H9 (cell line): Measurements from ENCODE around the gene DDX51. TPM values are rescaled to one million over a fixed set of nuclear protein-coding genes. Genes with fewer than 3 reads are reported as not detected.

Source experiments
- DNase-seq: peaks from one replicate; pipeline ENCODE4 v3.0.0-alpha.2; 2017
- H2AFZ ChIP-seq: one replicate; pipeline ENCODE4 v1.6.1; 2013; ENCODE audit warnings: mild to moderate bottlenecking, low read length, control low read depth, moderate library complexity
- H2AK5ac ChIP-seq: 2 replicates; pipeline ENCODE4 v1.6.1; 2013; ENCODE audit warnings: low read length, control low read depth, mixed read lengths; ENCODE audit not compliant: insufficient read length
- H2BK120ac ChIP-seq: one replicate; pipeline ENCODE4 v1.6.1; 2013; ENCODE audit warnings: low read depth, mild to moderate bottlenecking, low read length, control low read depth, inconsistent platforms; ENCODE audit not compliant: poor library complexity, severe bottlenecking
- H2BK12ac ChIP-seq: 2 replicates; pipeline ENCODE4 v1.6.1; 2013; ENCODE audit warnings: low read length, control low read depth, mixed read lengths, low read depth; ENCODE audit not compliant: insufficient read length
- H2BK15ac ChIP-seq: 2 replicates; pipeline ENCODE4 v1.6.1; 2013; ENCODE audit warnings: low read depth, low read length, control low read depth
- H2BK20ac ChIP-seq: one replicate; pipeline ENCODE4 v1.6.1; 2013; ENCODE audit warnings: low read depth, mild to moderate bottlenecking, low read length, control low read depth, inconsistent platforms; ENCODE audit not compliant: poor library complexity, severe bottlenecking
- H2BK5ac ChIP-seq: 2 replicates; pipeline ENCODE4 v1.6.1; 2013; ENCODE audit warnings: low read length, control low read depth, mixed read lengths; ENCODE audit not compliant: insufficient read length
- H3K14ac ChIP-seq: 2 replicates; pipeline ENCODE4 v1.6.1; 2013; ENCODE audit warnings: low read length, control low read depth; ENCODE audit not compliant: insufficient read depth
- H3K18ac ChIP-seq: 2 replicates; pipeline ENCODE4 v1.6.1; 2013; ENCODE audit warnings: low read depth, mild to moderate bottlenecking, mixed read lengths, low read length, control low read depth; ENCODE audit not compliant: insufficient read length
- H3K23ac ChIP-seq: 2 replicates; pipeline ENCODE4 v1.6.1; 2013; ENCODE audit warnings: low read length, control low read depth, mixed read lengths, low read depth; ENCODE audit not compliant: insufficient read length
- H3K23me2 ChIP-seq: 2 replicates; pipeline ENCODE4 v1.6.1; 2013; ENCODE audit warnings: low read depth, mild to moderate bottlenecking, mixed read lengths, low read length, control low read depth; ENCODE audit not compliant: insufficient read length, poor library complexity, severe bottlenecking
- H3K27ac ChIP-seq: 2 replicates; pipeline ENCODE4 v1.5.1; 2013; ENCODE audit warnings: low read length, control low read depth, mixed read lengths, low read depth; ENCODE audit not compliant: insufficient read length
- H3K27me3 ChIP-seq: 2 replicates; pipeline ENCODE4 v1.6.1; 2013; ENCODE audit warnings: low read length, control low read depth, inconsistent platforms; ENCODE audit not compliant: insufficient read depth
- H3K4ac ChIP-seq: 2 replicates; pipeline ENCODE4 v1.6.1; 2013; ENCODE audit warnings: low read depth, mild to moderate bottlenecking, control low read depth, inconsistent platforms, low read length, moderate library complexity
- H3K4me1 ChIP-seq: 2 replicates; pipeline ENCODE4 v1.6.1; 2013; ENCODE audit warnings: low read length, control low read depth, inconsistent platforms; ENCODE audit not compliant: insufficient read depth
- H3K4me2 ChIP-seq: 2 replicates; pipeline ENCODE4 v1.6.1; 2013; ENCODE audit warnings: low read length, control low read depth, mixed read lengths; ENCODE audit not compliant: insufficient read length, insufficient read depth
- H3K56ac ChIP-seq: 2 replicates; pipeline ENCODE4 v1.6.1; 2013; ENCODE audit warnings: low read depth, mild to moderate bottlenecking, mixed read lengths, low read length, control low read depth; ENCODE audit not compliant: insufficient read length
- H3K79me1 ChIP-seq: 2 replicates; pipeline ENCODE4 v1.6.1; 2013; ENCODE audit warnings: low read depth, mild to moderate bottlenecking, moderate library complexity, low read length, control low read depth, inconsistent platforms; ENCODE audit not compliant: insufficient read depth, poor library complexity, severe bottlenecking
- H3K79me2 ChIP-seq: 2 replicates; pipeline ENCODE4 v1.6.1; 2013; ENCODE audit warnings: low read length, control low read depth, inconsistent platforms; ENCODE audit not compliant: insufficient read depth
- H3K9ac ChIP-seq: 2 replicates; pipeline ENCODE4 v1.6.1; 2013; ENCODE audit warnings: low read length, control low read depth, mixed read lengths; ENCODE audit not compliant: insufficient read length; ENCODE audit errors: extremely low read depth
- H3K9me3 ChIP-seq: one replicate; pipeline ENCODE4 v1.6.1; 2013; ENCODE audit warnings: low read depth, low read length, inconsistent platforms; ENCODE audit not compliant: control insufficient read depth
- H3T11ph ChIP-seq: one replicate; pipeline ENCODE4 v1.6.1; 2013; ENCODE audit warnings: mild to moderate bottlenecking, low read length, control low read depth, inconsistent platforms
- H4K20me1 ChIP-seq: one replicate; pipeline ENCODE4 v1.6.1; 2013; ENCODE audit not compliant: control insufficient read depth, insufficient read length, insufficient read depth
- H4K5ac ChIP-seq: 2 replicates; pipeline ENCODE4 v1.6.1; 2013; ENCODE audit warnings: low read depth, mild to moderate bottlenecking, mixed read lengths, low read length, control low read depth; ENCODE audit not compliant: insufficient read length
- H4K8ac ChIP-seq: replicated peaks from 2 replicates; pipeline ENCODE4 v1.6.1; 2013; ENCODE audit warnings: low read length, control low read depth, mixed read lengths, low read depth; ENCODE audit not compliant: insufficient read length
- H4K91ac ChIP-seq: 2 replicates; pipeline ENCODE4 v1.6.1; 2013; ENCODE audit warnings: low read depth, mild to moderate bottlenecking, moderate library complexity, mixed read lengths, low read length, control low read depth; ENCODE audit not compliant: insufficient read length
- H3K27ac Mint-ChIP-seq, 3 experiments: 2 replicates in 2 of 3; 3 replicates in 1 of 3; pipeline ENCODE4 v1.8.0; 2020 to 2021; ENCODE audit warnings: mixed read lengths in 3 of 3, mild to moderate bottlenecking in 1 of 3, moderate library complexity in 1 of 3
- H3K27me3 Mint-ChIP-seq: 2 replicates; pipeline ENCODE4 v1.8.0; 2021; ENCODE audit warnings: low read depth, mild to moderate bottlenecking, moderate library complexity, mixed read lengths
- H3K36me3 Mint-ChIP-seq, 3 experiments: 2 replicates in 2 of 3; 3 replicates in 1 of 3; pipeline ENCODE4 v1.8.0; 2020 to 2021; ENCODE audit warnings: low read depth in 3 of 3, mixed read lengths in 3 of 3; ENCODE audit not compliant: insufficient read depth in 1 of 3
- H3K4me1 Mint-ChIP-seq, 2 experiments: 2 replicates each; pipeline ENCODE4 v1.8.0; 2020; ENCODE audit warnings: mixed read lengths in 2 of 2
- H3K4me3 Mint-ChIP-seq, 2 experiments: 2 replicates in 1 of 2; 3 replicates in 1 of 2; pipeline ENCODE4 v1.8.0; 2020 to 2021; ENCODE audit warnings: mild to moderate bottlenecking in 2 of 2, mixed read lengths in 2 of 2, moderate library complexity in 1 of 2
- H3K9me3 Mint-ChIP-seq, 2 experiments: 2 replicates in 1 of 2; 3 replicates in 1 of 2; pipeline ENCODE4 v1.8.0; 2020; ENCODE audit warnings: mild to moderate bottlenecking in 2 of 2, mixed read lengths in 2 of 2, moderate library complexity in 1 of 2
- WGBS: extraction: QIAGEN DNeasy Blood & Tissue Kit; methylation state at CpG from one replicate; pipeline ENCODE4 v1.1.7; 2013; ENCODE audit warnings: missing lambda C conversion rate, low lambda C conversion rate, mixed read lengths; ENCODE audit not compliant: insufficient read length; ENCODE audit errors: extremely low coverage; 5-methylcytosine and 5-hydroxymethylcytosine counted together
- total RNA-seq: library from RNA; stranded (reverse); gene quantifications from 2 replicates; pipeline ENCODE4 v1.2.1, GENCODE V29; 2021
- TF ChIP-seq, protein P1 (sequence below): fragments of 200-600 bp; sonication (generic); conservative IDR thresholded peaks from 3 replicates; pipeline ENCODE4 v1.8.0; 2021; ENCODE audit warnings: antibody characterized with exemption, mild to moderate bottlenecking

The DDX51 gene
- total RNA-seq, 1 experiment from 2014 or later = 37.9 TPM

DNA sequence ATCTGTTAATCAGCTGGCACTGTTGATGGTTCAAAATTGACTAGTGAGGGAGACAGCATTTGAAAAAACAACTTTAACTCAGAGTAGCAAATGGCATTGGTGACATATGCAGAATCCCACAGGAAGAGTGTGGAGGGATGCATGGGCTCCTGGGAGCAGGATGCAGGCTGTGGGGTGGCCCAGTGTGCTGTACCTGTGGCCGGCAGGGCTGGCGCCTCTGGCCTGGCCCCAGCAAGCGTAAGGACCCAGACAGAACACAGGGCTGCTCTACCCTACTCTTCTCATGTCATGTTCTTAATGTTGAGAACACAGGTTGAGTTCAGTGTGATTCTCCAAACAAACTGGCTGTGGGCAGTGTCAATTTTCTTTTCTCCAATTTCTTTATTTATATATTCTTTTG is 33.4 kb downstream of the DDX51 start:
- no peaks in the 10 kb centered on the region for H3K9me3 ChIP-seq
- Mint-ChIP-seq H3K4me3 (no peak overlapping the region), H3K27ac (no peak overlapping the region), H3K9me3 (no peaks in the 10 kb centered on the region), H3K36me3 (peaks cover 24 to 52% (median 40%) of the 10 kb centered on the region in 3 experiments; a peak in 6 of 7 replicates), H3K4me1 (peaks cover 0 to 12% of the 10 kb centered on the region in 2 experiments; a peak in 3 of 4 replicates), H3K27me3 (no peaks in the 10 kb centered on the region)
- H2AK5ac ChIP-seq = no peak overlapping the region
- no CpG with 5 or more reads among the region's 3 CpGs for WGBS
- H3K14ac ChIP-seq = no peak overlapping the region
- no peak overlapping the region for H4K8ac ChIP-seq
- H2AFZ ChIP-seq = no peak overlapping the region
- H3K23ac ChIP-seq = no peak overlapping the region
- no peak overlapping the region for H3K4ac ChIP-seq
- H3K56ac ChIP-seq = no peak overlapping the region
- no peak overlapping the region for H3K4me2 ChIP-seq
- H3K4me1 ChIP-seq = no peaks in the 10 kb centered on the region
- H3K9ac ChIP-seq = no peak overlapping the region
- H2BK15ac ChIP-seq = no peak overlapping the region
- H2BK120ac ChIP-seq = no peak overlapping the region
- H3K27ac ChIP-seq = no peak overlapping the region
- H3K18ac ChIP-seq = no peak overlapping the region
- no peaks in the 10 kb centered on the region for H4K20me1 ChIP-seq
- H3K79me2 ChIP-seq = no peaks in the 10 kb centered on the region
- TF ChIP-seq, protein P1, sequence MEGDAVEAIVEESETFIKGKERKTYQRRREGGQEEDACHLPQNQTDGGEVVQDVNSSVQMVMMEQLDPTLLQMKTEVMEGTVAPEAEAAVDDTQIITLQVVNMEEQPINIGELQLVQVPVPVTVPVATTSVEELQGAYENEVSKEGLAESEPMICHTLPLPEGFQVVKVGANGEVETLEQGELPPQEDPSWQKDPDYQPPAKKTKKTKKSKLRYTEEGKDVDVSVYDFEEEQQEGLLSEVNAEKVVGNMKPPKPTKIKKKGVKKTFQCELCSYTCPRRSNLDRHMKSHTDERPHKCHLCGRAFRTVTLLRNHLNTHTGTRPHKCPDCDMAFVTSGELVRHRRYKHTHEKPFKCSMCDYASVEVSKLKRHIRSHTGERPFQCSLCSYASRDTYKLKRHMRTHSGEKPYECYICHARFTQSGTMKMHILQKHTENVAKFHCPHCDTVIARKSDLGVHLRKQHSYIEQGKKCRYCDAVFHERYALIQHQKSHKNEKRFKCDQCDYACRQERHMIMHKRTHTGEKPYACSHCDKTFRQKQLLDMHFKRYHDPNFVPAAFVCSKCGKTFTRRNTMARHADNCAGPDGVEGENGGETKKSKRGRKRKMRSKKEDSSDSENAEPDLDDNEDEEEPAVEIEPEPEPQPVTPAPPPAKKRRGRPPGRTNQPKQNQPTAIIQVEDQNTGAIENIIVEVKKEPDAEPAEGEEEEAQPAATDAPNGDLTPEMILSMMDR = no peak
- H2BK12ac ChIP-seq = no peak overlapping the region
- H4K5ac ChIP-seq = no peak overlapping the region
- no peaks in the 10 kb centered on the region for H3K79me1 ChIP-seq
- H2BK5ac ChIP-seq = no peak overlapping the region
- H3T11ph ChIP-seq = no peak overlapping the region
- no peaks in the 10 kb centered on the region for H3K23me2 ChIP-seq
- no peak overlapping the region for H2BK20ac ChIP-seq
- no peaks in the 10 kb centered on the region for H3K27me3 ChIP-seq
- no peak for DNase-seq
- no peak overlapping the region for H4K91ac ChIP-seq
